ENCODE data around the gene GNG14. TPM values are rescaled to one million over a fixed set of nuclear protein-coding genes. Genes with fewer than 3 reads are reported as not detected.

Gene GNG14
- total RNA-seq, 4 donors from 2014 or later = not detected

DNA sequence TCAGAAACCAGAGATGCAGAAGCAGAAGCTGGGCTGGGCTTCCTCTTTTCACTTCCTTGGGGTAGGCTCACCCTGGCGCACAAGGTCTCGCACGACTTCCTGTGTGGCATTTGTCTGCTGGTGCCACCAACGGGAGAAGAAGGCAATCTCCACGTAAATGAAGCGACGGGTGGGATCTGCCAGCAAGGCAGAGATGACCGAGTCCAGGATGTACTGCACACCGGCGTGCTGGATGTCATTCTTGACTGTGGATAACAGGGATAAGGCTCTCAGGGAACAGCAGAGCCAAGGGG is 22.6 kb upstream of the GNG14 start:
- WGBS = 83% methylated on average over 10 of the region's 10 CpGs

GRCh38 chr19:12665671-12666264 is 22.0 kb upstream of the GNG14 start:
- Histone ChIP-seq H3K9me3 (no peaks in the 10 kb centered on the region), H3K36me3 (peaks cover 48% of the 10 kb centered on the region), H3K4me3 (peak overlapping the region; percentile 83), H3K27me3 (no peaks in the 10 kb centered on the region), H3K27ac (no peak overlapping the region), H3K4me1 (peaks cover 43% of the 10 kb centered on the region)
- DNase-seq (ENCODE audit: low spot score in 2 of 2) = peak in 1 of 2 donors; percentile 60
- WGBS = 44% methylated on average over 8 of the region's 12 CpGs
- TF ChIP-seq POLR2A (IDR thresholded peaks at IDR 0.05) = no peak
- no peak for TF ChIP-seq EP300 (IDR thresholded peaks at IDR 0.05)
- TF ChIP-seq, protein P1, sequence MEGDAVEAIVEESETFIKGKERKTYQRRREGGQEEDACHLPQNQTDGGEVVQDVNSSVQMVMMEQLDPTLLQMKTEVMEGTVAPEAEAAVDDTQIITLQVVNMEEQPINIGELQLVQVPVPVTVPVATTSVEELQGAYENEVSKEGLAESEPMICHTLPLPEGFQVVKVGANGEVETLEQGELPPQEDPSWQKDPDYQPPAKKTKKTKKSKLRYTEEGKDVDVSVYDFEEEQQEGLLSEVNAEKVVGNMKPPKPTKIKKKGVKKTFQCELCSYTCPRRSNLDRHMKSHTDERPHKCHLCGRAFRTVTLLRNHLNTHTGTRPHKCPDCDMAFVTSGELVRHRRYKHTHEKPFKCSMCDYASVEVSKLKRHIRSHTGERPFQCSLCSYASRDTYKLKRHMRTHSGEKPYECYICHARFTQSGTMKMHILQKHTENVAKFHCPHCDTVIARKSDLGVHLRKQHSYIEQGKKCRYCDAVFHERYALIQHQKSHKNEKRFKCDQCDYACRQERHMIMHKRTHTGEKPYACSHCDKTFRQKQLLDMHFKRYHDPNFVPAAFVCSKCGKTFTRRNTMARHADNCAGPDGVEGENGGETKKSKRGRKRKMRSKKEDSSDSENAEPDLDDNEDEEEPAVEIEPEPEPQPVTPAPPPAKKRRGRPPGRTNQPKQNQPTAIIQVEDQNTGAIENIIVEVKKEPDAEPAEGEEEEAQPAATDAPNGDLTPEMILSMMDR (IDR thresholded peaks at IDR 0.05) = no peak
- no peak for TF ChIP-seq POLR2AphosphoS5 (IDR thresholded peaks at IDR 0.05)

More for the DNA sequence above, 22.6 kb upstream of the GNG14 start:
- Histone ChIP-seq H3K9me3 (no peaks in the 10 kb centered on the region), H3K27me3 (no peaks in the 10 kb centered on the region), H3K36me3 (peaks cover 51% of the 10 kb centered on the region), H3K27ac (no peak overlapping the region), H3K4me3 (peak overlapping the region; percentile 83), H3K4me1 (peaks cover 37% of the 10 kb centered on the region)
- TF ChIP-seq EP300 (IDR thresholded peaks at IDR 0.05) = no peak
- no peak for TF ChIP-seq POLR2AphosphoS5 (IDR thresholded peaks at IDR 0.05)
- TF ChIP-seq POLR2A (IDR thresholded peaks at IDR 0.05) = no peak
- TF ChIP-seq, protein P1 (IDR thresholded peaks at IDR 0.05) = no peak
- DNase-seq (ENCODE audit: low spot score in 2 of 2) = peak in 1 of 2 donors; percentile 67

- peak in 1 of 2 donors; percentile 85 for DNase-seq (ENCODE audit: low spot score in 2 of 2)
- H3K36me3 ChIP-seq = peaks cover 41% of the 10 kb centered on the region
These were observed 21.3 kb upstream of the GNG14 start, which contains the start of the genes MAN2B1 and WDR83 for GRCh38 chr19:12666265-12667048. Gene MAN2B1, minus strand, starts transcription at chr19:12666742. Its CDS starts 41 bp downstream, at chr19:12666701. Gene WDR83, plus strand, starts transcription at chr19:12666807. Its CDS starts 2,984 bp downstream, at chr19:12669791.

DNA sequence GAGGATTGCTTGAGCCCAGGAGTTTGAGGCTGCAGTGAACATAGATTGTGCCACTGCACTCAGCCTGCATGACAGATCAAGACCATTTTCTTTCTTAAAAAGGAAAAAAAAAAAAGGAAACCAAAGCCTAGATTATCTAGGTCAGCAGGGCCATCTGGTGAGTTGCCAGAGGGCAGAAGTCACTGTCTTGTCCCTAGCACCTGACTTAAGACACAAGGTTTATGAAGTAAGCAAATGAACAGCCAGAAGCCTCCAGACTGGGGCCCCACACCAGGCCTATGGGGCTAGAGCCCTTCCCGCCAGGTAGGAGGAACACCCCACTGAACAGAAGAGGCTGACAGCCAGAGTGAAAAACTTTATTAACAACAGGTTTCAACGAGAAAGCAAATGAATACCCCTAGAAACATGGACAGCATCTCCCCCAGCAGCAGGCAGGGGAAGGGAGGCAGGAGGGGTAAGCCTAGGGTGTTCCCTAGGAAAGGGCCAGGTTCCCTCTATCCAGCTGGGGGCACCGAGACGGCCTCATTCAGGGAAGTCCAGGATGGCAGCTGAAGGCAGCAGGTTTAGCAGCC is 20.0 kb upstream of the GNG14 start:
- 55% methylated on average over 4 of the region's 4 CpGs for WGBS
- peak in 1 of 2 donors; percentile 52 for DNase-seq (ENCODE audit: low spot score in 2 of 2)
- Histone ChIP-seq H3K27me3 (no peaks in the 10 kb centered on the region), H3K4me1 (peaks cover 46% of the 10 kb centered on the region), H3K27ac (no peak overlapping the region), H3K4me3 (peak overlapping the region; percentile 91), H3K9me3 (no peaks in the 10 kb centered on the region), H3K36me3 (peaks cover 35% of the 10 kb centered on the region)
- TF ChIP-seq POLR2A (IDR thresholded peaks at IDR 0.05) = no peak

More at GRCh38 chr19:12666265-12667048, 21.3 kb upstream of the GNG14 start, which contains the start of the genes MAN2B1 and WDR83:
- Histone ChIP-seq H3K4me1 (peaks cover 46% of the 10 kb centered on the region), H3K4me3 (peak within 1 kb of the TSS; percentile 83), H3K9me3 (no peaks in the 10 kb centered on the region), H3K27me3 (no peaks in the 10 kb centered on the region), H3K27ac (peak within 1 kb of the TSS; percentile 69)
- no peak for TF ChIP-seq EP300 (IDR thresholded peaks at IDR 0.05)
- no peak for TF ChIP-seq POLR2A (IDR thresholded peaks at IDR 0.05)
- TF ChIP-seq, protein P1 (IDR thresholded peaks at IDR 0.05) = no peak
- no peak for TF ChIP-seq POLR2AphosphoS5 (IDR thresholded peaks at IDR 0.05)
- 2% methylated on average over 25 of the region's 46 CpGs for WGBS

DNA sequence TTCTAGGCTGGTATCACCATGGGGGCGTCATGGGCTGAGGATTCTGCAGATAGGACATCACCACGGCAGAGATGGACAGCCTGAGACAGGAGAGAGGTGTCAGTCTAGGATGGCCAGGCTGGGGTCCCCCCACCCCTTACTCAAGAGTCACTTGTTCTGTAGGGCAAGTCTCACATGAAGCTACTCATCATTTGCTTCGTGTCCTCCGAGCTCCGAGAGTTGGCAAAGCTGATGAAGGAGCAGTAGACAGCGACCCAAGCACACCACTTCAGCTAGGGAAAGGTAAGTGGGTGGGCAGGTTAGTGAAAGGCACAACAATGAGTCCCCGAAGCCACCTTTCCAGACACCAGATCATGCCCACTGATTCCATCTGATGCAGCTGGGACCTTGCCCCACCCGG is 19.5 kb upstream of the GNG14 start:
- WGBS = 73% methylated on average over 7 of the region's 8 CpGs
- no peak for TF ChIP-seq POLR2AphosphoS5 (IDR thresholded peaks at IDR 0.05)
- no peak for TF ChIP-seq EP300 (IDR thresholded peaks at IDR 0.05)
- no peak for TF ChIP-seq POLR2A (IDR thresholded peaks at IDR 0.05)
- TF ChIP-seq, protein P1 (IDR thresholded peaks at IDR 0.05) = no peak
- no peaks in the 10 kb centered on the region for H3K9me3 ChIP-seq
- no peaks in the 10 kb centered on the region for H3K27me3 ChIP-seq
- H3K4me3 ChIP-seq = peak overlapping the region; percentile 91
- peaks cover 33% of the 10 kb centered on the region for H3K36me3 ChIP-seq
- peak overlapping the region; percentile 96 for H3K27ac ChIP-seq
- no peak for DNase-seq (ENCODE audit: low spot score in 2 of 2)
- peaks cover 46% of the 10 kb centered on the region for H3K4me1 ChIP-seq
